DND-41 (cell line): ENCODE measurements around the gene TMEM87B.
"Not testable (repeated sequence)": the region's sequence is repeated elsewhere in the genome, so short reads cannot be mapped to it uniquely, and the experiment has no call there.

Source experiments
- ATAC-seq: fragments of 200-7000 bp; cut with Tn5 transposase; 3 replicates; pipeline ENCODE4 v1.9.1; 2021; ENCODE audit warnings: low read depth; ENCODE audit not compliant: insufficient read depth
- DNase-seq: peaks from one replicate; pipeline ENCODE4 v3.0.0-alpha.2; 2020
- H2AFZ ChIP-seq: 2 replicates; pipeline ENCODE4 v1.6.0; 2012; ENCODE audit warnings: low read depth, low read length
- H3K27ac ChIP-seq: 2 replicates; pipeline ENCODE4 v1.5.1; 2012; ENCODE audit warnings: low read length, inconsistent platforms
- H3K27me3 ChIP-seq: fragments of 200-600 bp; sonication (generic); 2 replicates; pipeline ENCODE4 v1.6.0; 2012; ENCODE audit warnings: low read length, mild to moderate bottlenecking, inconsistent platforms; ENCODE audit not compliant: insufficient read depth, poor library complexity
- H3K36me3 ChIP-seq: 2 replicates; pipeline ENCODE4 v1.5.1; 2012; ENCODE audit warnings: low read length, inconsistent platforms; ENCODE audit not compliant: insufficient read depth
- H3K4me1 ChIP-seq: 2 replicates; pipeline ENCODE4 v1.5.1; 2012; ENCODE audit warnings: mild to moderate bottlenecking, low read length; ENCODE audit not compliant: insufficient read depth
- H3K4me2 ChIP-seq: 2 replicates; pipeline ENCODE4 v1.6.0; 2012; ENCODE audit warnings: mild to moderate bottlenecking, moderate library complexity, low read length, inconsistent platforms; ENCODE audit not compliant: insufficient read depth
- H3K4me3 ChIP-seq, 2 experiments: fragments of 200-600 bp in 1 of 2; shearing (Covaris generic) in 1 of 2; 2 replicates each; pipeline ENCODE4 v1.5.1; 2012 to 2016; ENCODE audit warnings: inconsistent platforms in 2 of 2, low read length in 2 of 2, mild to moderate bottlenecking in 2 of 2, low read depth in 1 of 2, moderate library complexity in 1 of 2
- H3K79me2 ChIP-seq: 2 replicates; pipeline ENCODE4 v1.6.0; 2012; ENCODE audit warnings: low read length, inconsistent platforms; ENCODE audit not compliant: insufficient read depth
- H3K9ac ChIP-seq: 2 replicates; pipeline ENCODE4 v1.6.0; 2012; ENCODE audit warnings: low read depth, mild to moderate bottlenecking, inconsistent platforms, low read length, moderate library complexity
- H3K9me3 ChIP-seq: 2 replicates; pipeline ENCODE4 v1.5.1; 2012; ENCODE audit warnings: low read length, moderate library complexity, mild to moderate bottlenecking, inconsistent platforms; ENCODE audit not compliant: insufficient read depth, severe bottlenecking
- H4K20me1 ChIP-seq: 2 replicates; pipeline ENCODE4 v1.6.0; 2012; ENCODE audit warnings: low read length; ENCODE audit not compliant: insufficient read depth
- EZH2 ChIP-seq: IDR thresholded peaks from 3 replicates; pipeline ENCODE4 v1.6.1; 2012; ENCODE audit warnings: borderline replicate concordance, low read depth, mild to moderate bottlenecking, moderate library complexity, low read length, inconsistent platforms; ENCODE audit not compliant: severe bottlenecking
- TF ChIP-seq, protein P1 (sequence below): IDR thresholded peaks from 2 replicates; pipeline ENCODE4 v1.5.1; 2012; ENCODE audit warnings: borderline replicate concordance, low read length, moderate library complexity, mild to moderate bottlenecking; ENCODE audit not compliant: poor library complexity, severe bottlenecking; ENCODE audit errors: extremely low read depth

The TMEM87B gene

DNA sequence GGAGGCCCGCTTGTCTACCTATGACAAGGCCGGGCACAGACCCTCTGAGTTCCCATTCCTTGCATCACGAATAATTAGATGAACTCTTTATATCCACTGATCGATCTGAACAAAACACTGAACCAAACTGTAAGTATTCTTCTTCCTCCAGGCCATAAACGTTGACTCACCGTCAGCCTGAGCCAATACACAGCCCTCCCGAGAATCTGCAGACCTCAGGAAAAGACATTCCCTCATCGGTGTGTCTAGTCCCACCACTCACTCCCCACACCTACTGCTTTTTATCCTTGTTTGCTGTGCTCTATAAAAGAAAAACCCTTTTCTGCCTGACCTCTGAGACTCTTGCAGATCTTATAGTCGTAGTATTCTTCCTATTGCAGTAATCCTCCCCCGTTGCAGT, 41.0 kb downstream of the TMEM87B start:
- H3K4me1 ChIP-seq = no peaks in the 10 kb centered on the region
- ATAC-seq = no peak
- H3K27ac ChIP-seq = no peak overlapping the region
- H3K9ac ChIP-seq = no peak overlapping the region
- no peak overlapping the region for H2AFZ ChIP-seq
- peaks cover 37% of the 10 kb centered on the region for H3K36me3 ChIP-seq
- H3K9me3 ChIP-seq = no peaks in the 10 kb centered on the region
- H4K20me1 ChIP-seq = no peaks in the 10 kb centered on the region
- H3K27me3 ChIP-seq = no peaks in the 10 kb centered on the region
- no peaks in the 10 kb centered on the region for H3K79me2 ChIP-seq
- no peak overlapping the region for H3K4me3 ChIP-seq
- TF ChIP-seq EZH2 = no peak
- TF ChIP-seq, protein P1, sequence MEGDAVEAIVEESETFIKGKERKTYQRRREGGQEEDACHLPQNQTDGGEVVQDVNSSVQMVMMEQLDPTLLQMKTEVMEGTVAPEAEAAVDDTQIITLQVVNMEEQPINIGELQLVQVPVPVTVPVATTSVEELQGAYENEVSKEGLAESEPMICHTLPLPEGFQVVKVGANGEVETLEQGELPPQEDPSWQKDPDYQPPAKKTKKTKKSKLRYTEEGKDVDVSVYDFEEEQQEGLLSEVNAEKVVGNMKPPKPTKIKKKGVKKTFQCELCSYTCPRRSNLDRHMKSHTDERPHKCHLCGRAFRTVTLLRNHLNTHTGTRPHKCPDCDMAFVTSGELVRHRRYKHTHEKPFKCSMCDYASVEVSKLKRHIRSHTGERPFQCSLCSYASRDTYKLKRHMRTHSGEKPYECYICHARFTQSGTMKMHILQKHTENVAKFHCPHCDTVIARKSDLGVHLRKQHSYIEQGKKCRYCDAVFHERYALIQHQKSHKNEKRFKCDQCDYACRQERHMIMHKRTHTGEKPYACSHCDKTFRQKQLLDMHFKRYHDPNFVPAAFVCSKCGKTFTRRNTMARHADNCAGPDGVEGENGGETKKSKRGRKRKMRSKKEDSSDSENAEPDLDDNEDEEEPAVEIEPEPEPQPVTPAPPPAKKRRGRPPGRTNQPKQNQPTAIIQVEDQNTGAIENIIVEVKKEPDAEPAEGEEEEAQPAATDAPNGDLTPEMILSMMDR = no peak
- H3K4me2 ChIP-seq = no peak overlapping the region
- no peak for DNase-seq

DNA sequence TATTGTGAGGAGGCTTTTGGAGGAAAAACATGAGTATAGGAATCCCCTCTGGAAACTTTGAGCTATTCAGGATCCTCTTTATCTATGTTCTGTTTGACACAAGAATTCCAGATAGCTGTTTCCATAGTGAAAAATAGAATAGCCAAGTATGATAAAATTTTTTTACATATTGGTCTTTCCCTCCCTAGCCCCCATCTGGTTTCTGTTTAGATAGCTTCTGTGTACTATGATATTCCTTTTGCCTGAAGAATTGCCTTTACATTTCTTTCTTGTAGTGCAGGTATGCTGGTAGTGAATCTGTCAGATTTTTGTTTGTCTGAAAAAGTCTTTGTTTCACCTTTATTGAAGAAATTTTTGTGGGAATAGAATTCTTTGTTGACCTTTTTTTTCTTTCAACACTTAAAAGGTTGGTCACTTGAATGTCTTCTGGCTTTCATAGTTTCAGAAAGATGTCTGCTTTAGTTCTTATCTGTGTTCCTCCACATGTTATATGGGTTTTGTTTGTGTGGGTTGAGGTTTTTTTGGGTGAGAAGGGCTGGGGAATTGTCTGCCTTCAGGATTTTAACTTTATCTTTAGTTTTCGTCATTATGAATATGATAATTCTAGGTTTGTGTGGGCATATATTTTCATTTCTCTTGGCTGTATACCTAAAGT, 53.2 kb downstream of the TMEM87B start:
- TF ChIP-seq EZH2 = no peak
- TF ChIP-seq, protein P1 = no peak
- Histone ChIP-seq H3K27ac (no peak overlapping the region), H3K9ac (no peak overlapping the region), H3K9me3 (peaks cover 20% of the 10 kb centered on the region), H4K20me1 (no peaks in the 10 kb centered on the region), H2AFZ (no peak overlapping the region), H3K4me2 (no peak overlapping the region), H3K4me3 (no peak overlapping the region), H3K79me2 (no peaks in the 10 kb centered on the region), H3K4me1 (no peaks in the 10 kb centered on the region), H3K27me3 (no peaks in the 10 kb centered on the region), H3K36me3 (peaks cover 52% of the 10 kb centered on the region)
- DNase-seq (no peak), ATAC-seq (no peak)

DNA sequence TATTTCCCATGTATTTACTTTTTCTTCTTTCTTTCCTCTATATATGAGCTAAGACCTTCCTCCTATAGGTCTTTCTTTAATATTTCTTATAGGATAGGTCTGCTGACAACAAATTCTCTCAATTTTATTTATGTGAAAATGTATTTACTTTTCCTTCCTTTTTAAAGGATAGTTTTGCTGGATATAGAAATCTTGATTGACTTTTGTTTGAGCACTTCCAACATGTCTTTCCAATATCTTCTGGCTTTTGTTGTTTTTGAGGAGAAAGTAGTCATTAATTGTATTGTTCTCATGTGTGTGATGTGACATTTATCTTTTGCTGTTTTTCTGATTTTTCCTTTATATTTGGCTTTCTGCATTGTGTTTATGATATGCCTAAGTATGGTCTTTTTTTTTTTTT, 54.2 kb downstream of the TMEM87B start:
- Histone ChIP-seq H3K27me3 (no peaks in the 10 kb centered on the region), H3K4me1 (no peaks in the 10 kb centered on the region), H2AFZ (no peak overlapping the region), H3K36me3 (peaks cover 47% of the 10 kb centered on the region), H3K4me2 (no peak overlapping the region), H3K9me3 (peaks cover 20% of the 10 kb centered on the region), H3K79me2 (no peaks in the 10 kb centered on the region), H3K9ac (no peak overlapping the region), H4K20me1 (no peaks in the 10 kb centered on the region), H3K4me3 (no peak overlapping the region), H3K27ac (no peak overlapping the region)
- ATAC-seq = no peak
- no peak for DNase-seq
- TF ChIP-seq, protein P1 = no peak
- TF ChIP-seq EZH2 = no peak

DNA sequence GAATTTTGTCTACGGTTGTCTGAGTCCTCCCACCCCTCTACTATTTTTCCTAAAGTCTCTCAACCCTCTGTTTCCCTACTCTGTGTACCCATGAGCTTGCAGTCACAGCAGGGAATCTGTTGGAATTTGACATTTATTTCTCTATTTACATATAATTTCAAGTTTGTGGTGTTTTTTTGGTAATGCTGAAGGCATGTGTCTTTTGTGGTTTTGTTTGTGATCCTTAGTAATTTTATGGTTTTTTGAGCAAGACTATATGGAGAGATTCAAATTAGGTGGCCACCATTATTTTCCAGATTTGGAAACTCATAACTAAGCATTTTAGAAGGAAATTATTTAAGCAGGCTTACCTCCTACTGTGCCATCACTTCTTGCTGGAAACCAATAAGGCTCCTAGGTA, 55.9 kb downstream of the TMEM87B start:
- H3K27me3 ChIP-seq = no peaks in the 10 kb centered on the region
- H4K20me1 ChIP-seq = no peaks in the 10 kb centered on the region
- no peak overlapping the region for H3K4me2 ChIP-seq
- no peak overlapping the region for H3K27ac ChIP-seq
- H3K36me3 ChIP-seq = peaks cover 35% of the 10 kb centered on the region
- ATAC-seq (no peak), DNase-seq (no peak)
- no peak for TF ChIP-seq EZH2
- TF ChIP-seq, protein P1 = no peak
- no peak overlapping the region for H2AFZ ChIP-seq
- no peak overlapping the region for H3K9ac ChIP-seq
- no peaks in the 10 kb centered on the region for H3K4me1 ChIP-seq
- H3K9me3 ChIP-seq = peaks cover 20% of the 10 kb centered on the region
- H3K79me2 ChIP-seq = no peaks in the 10 kb centered on the region
- no peak overlapping the region for H3K4me3 ChIP-seq

DNA sequence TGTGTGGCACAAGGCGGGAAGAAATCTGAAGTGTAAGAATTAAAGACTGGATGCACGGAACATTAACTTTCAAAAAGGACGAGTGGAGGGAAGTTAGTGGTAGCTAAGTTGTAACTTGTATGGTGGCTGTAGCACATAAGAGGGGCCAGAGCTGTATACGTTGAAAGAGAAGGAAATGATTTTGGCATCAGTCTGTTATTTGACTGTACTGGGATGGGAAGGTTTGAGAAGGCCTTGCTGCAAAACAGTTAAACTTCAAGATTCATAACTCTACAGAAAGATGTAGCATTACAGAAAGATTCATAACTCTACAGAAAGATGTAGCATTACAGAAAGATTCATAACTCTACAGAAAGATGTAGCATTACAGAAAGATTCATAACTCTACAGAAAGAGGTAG, 58.3 kb downstream of the TMEM87B start:
- H3K27ac ChIP-seq, ATAC-seq, H3K4me3 ChIP-seq, H3K4me2 ChIP-seq, H3K9ac ChIP-seq, DNase-seq, H3K79me2 ChIP-seq, H2AFZ ChIP-seq, H4K20me1 ChIP-seq, H3K4me1 ChIP-seq, H3K27me3 ChIP-seq: not testable (repeated sequence)
- peaks cover 35% of the 10 kb centered on the region for H3K36me3 ChIP-seq
- H3K9me3 ChIP-seq = peaks cover 20% of the 10 kb centered on the region
